ENCODE results near the gene GPR148.

Gene GPR148

DNA sequence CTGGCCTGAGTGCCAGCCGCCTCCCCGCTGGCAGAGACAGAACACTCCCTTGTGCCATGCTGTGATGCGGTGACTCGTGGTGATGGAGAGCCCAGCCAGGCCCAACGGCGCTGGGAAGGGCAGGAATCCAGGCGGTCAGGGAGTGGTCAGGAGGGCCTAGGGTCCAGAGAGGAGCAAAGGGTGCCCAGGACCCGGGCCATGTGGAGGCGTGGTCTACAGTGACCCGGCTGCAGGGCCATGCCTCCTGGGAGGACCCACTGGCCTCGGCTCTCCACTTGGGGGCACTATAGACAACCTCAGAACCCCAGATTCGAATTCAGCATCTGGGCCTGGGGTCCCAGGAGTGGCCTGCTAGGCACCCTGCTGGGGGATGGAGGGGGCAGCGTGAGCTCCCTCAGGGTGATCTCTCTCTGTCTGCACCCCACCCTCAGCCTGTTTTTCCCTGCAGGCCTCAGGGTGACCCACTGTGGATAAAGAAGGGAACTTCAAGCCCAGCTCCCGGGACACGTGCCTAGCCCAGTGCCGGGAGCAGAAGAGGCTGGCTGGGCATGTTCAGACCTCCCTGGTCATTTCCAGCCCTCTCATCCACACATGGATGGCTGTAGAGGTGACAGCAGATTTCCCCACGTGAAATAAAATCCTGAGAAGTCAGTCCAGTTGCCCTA, 39.5 kb downstream of the GPR148 start:
- DNase-seq (ENCODE audit: low read depth in 2 of 2, low spot score in 1 of 2) = no peak

DNA sequence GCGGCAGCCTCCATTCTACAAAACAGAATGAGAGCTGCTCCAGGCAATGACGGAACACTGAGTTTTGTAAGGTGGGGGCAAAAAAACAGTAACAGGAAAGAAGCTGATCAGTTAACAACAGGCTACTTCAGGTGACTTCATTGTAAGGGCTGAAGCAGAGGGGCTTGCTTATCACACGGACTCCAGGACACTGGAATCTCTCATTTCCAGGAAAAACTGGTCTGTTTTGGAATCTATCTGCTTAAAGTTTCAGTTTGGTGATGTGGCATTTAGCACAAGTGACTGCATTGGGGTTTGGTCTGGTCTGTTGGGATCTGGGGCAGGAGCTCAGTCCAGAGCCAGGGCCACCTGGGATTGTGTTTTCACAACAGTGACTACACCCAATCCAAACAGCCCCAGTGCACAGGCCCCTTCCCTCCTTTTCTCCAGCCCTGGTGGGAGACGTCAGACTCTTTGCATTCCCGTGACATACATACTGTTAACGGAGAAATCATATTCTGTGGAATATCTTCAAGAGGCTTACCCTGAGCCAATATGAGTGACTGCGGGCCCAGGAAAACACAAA, 40.6 kb downstream of the GPR148 start:
- DNase-seq (ENCODE audit: low read depth in 2 of 2, low spot score in 1 of 2) = no peak

DNA sequence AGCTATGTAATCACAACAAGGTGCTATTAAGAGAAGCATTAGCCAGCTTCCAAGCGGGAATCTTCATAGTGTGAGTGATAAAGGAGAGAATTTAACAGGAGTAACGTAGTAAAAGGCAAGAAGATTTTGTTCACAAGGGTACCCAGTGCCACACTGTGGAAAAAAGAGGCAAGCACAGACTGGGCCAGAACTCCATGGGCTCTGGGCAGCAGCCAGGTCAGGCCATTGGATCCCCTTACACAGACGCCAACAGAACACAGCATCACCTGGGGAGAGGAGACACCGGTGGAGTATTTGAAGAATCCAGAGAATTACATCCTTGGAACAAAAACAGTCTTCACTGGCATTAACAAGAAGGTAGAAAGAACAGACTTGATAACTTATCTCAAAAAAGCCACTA, 47.7 kb downstream of the GPR148 start:
- no peak for DNase-seq (ENCODE audit: low read depth in 2 of 2, low spot score in 1 of 2)

DNA sequence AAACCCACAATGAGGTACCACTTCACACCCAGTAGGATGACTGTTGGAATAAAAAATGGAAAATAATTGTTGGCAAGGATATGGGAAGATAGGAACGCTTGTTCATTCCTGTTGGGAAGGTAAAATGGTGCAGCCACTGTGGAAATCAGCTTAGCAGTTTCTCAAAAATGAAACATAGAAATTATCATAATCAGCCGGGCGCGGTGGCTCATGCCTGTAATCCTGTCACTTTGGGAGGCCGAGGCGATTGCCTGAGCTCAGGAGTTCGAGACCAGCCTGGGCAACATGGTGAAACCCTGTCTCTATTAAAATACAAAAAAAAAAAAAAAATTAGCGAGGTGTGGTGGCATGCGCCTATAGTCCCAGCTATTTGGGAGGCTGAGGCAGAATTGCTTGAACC, 49.9 kb downstream of the GPR148 start:
- DNase-seq (ENCODE audit: low read depth in 2 of 2, low spot score in 1 of 2) = no peak
